HepG2 (cell line): ENCODE measurements around the gene NCBP3. TPM values are rescaled to one million over a fixed set of nuclear protein-coding genes. Genes with fewer than 3 reads are reported as not detected.
A peak's percentile ranks its signal among the peaks of the same experiment; 100 is the strongest.

ENCODE experiments used
- CBFB ChIP-seq: sonication (generic); formaldehyde crosslinking; IDR thresholded peaks from 2 replicates; pipeline ENCODE4 v1.4.0; 2020; ENCODE audit warnings: missing genetic modification reagents
- EEA1 ChIP-seq: sonication (generic); formaldehyde crosslinking; IDR thresholded peaks from 2 replicates; pipeline ENCODE4 v1.5.1; 2020; ENCODE audit warnings: mild to moderate bottlenecking, missing genetic modification reagents, borderline replicate concordance
- ELF4 ChIP-seq: sonication (generic); formaldehyde crosslinking; IDR thresholded peaks from 2 replicates; pipeline ENCODE4 v1.5.0; 2020; ENCODE audit warnings: missing genetic modification reagents, mild to moderate bottlenecking, moderate library complexity, borderline replicate concordance
- GABPB1 ChIP-seq: IDR thresholded peaks from 2 replicates; pipeline ENCODE4 v1.6.1; 2016; ENCODE audit warnings: mild to moderate bottlenecking, missing genetic modification reagents, moderate library complexity, missing compliant biosample characterization
- KDM2A ChIP-seq: sonication (generic); formaldehyde crosslinking; IDR thresholded peaks from 2 replicates; pipeline ENCODE4 v1.4.0; 2020; ENCODE audit warnings: low read depth, missing genetic modification reagents, borderline replicate concordance
- MAF1 ChIP-seq: sonication (generic); formaldehyde crosslinking; IDR thresholded peaks from 2 replicates; pipeline ENCODE4 v1.5.0; 2020; ENCODE audit warnings: missing genetic modification reagents, borderline replicate concordance
- MIER2 ChIP-seq: IDR thresholded peaks from 2 replicates; pipeline ENCODE4 v1.6.1; 2016; ENCODE audit warnings: missing biosample characterization, missing genetic modification reagents
- SALL2 ChIP-seq: sonication (generic); formaldehyde crosslinking; IDR thresholded peaks from 2 replicates; pipeline ENCODE4 v1.8.1; 2023; ENCODE audit warnings: mild to moderate bottlenecking, missing genetic modification reagents, inconsistent platforms
- SPEN ChIP-seq: sonication (generic); formaldehyde crosslinking; IDR thresholded peaks from 2 replicates; pipeline ENCODE4 v1.5.1; 2020; ENCODE audit warnings: low read depth, mild to moderate bottlenecking, missing genetic modification reagents
- TBX2 ChIP-seq: sonication (generic); formaldehyde crosslinking; IDR thresholded peaks from 2 replicates; pipeline ENCODE4 v1.5.0; 2020; ENCODE audit warnings: missing genetic modification reagents, mild to moderate bottlenecking, borderline replicate concordance
- TEAD3 ChIP-seq: optimal IDR thresholded peaks from 2 replicates; pipeline ENCODE3; 2016; ENCODE audit warnings: borderline replicate concordance
- ZNF12 ChIP-seq: sonication (generic); formaldehyde crosslinking; IDR thresholded peaks from 2 replicates; pipeline ENCODE4 v1.5.0; 2020; ENCODE audit warnings: missing genetic modification reagents
- ZNF296 ChIP-seq: sonication (generic); formaldehyde crosslinking; conservative IDR thresholded peaks from 2 replicates; pipeline ENCODE4 v1.5.0; 2020; ENCODE audit warnings: mild to moderate bottlenecking, missing genetic modification reagents
- ZNF768 ChIP-seq: sonication (generic); formaldehyde crosslinking; IDR thresholded peaks from 2 replicates; pipeline ENCODE4 v1.4.0; 2020; ENCODE audit warnings: missing genetic modification reagents
- polyA plus RNA-seq, 8 experiments: library from polyadenylated mRNA; depleted of rRNA in 3 of 8; stranded (reverse) in 7 of 8; unstranded in 1 of 8; fragments of >200 nt; fragmentation: Illumina TruSeq in 4 of 8; extraction: Trizol in 4 of 8; gene quantifications; 2 replicates each; pipeline versions ENCODE4 v1.2.1 to v1.2.3, GENCODE V29; 2011 to 2016; ENCODE audit warnings: low read depth in 4 of 8, missing spikeins in 1 of 8, mixed read lengths in 1 of 8; ENCODE audit not compliant: insufficient read depth in 1 of 8
- total RNA-seq, 5 experiments: library from RNA; depleted of rRNA; stranded (reverse); fragments of >200 nt; fragmentation: Illumina TruSeq; extraction: Trizol; gene quantifications; 2 replicates each; pipeline ENCODE4 v1.2.3, GENCODE V29; 2016; ENCODE audit warnings: low read depth in 1 of 5

The NCBP3 gene
- total and polyA plus RNA-seq, 2 of the 13 experiments (the other 11 are each of a cell fraction or from before 2014, with no cell fraction given) = 19.5 to 24.8 TPM

- peak; percentile 30; the same call in 1 of the 2 replicates for TF ChIP-seq ZNF768 (CRISPR knock-in tag)
- no peak for TF ChIP-seq ZNF12 (CRISPR knock-in tag)
- TF ChIP-seq ZNF296 = peak; percentile 46; the same call in 1 of the 2 replicates
- TF ChIP-seq TEAD3 (CRISPR knock-in tag) = peak; percentile 9
- TF ChIP-seq SPEN = 0 out of 2 replicates have a peak, but pooled peaks have one; percentile 35
- TF ChIP-seq GABPB1 (CRISPR knock-in tag) = 0 out of 2 replicates have a peak, but pooled peaks have one; percentile 22
- TF ChIP-seq MIER2 (CRISPR knock-in tag) = no peak
- peak; percentile 32; the same call in 1 of the 2 replicates for TF ChIP-seq KDM2A
- TF ChIP-seq CBFB (CRISPR knock-in tag) = no peak
- TF ChIP-seq MAF1 (CRISPR knock-in tag) = no peak
- no peak for TF ChIP-seq ELF4 (CRISPR knock-in tag)
- 0 out of 2 replicates have a peak, but pooled peaks have one; percentile 29 for TF ChIP-seq SALL2 (CRISPR knock-in tag)
- TF ChIP-seq TBX2 (CRISPR knock-in tag) = peak; percentile 11; the same call in 1 of the 2 replicates
- 0 out of 2 replicates have a peak, but pooled peaks have one; percentile 20 for TF ChIP-seq EEA1 (CRISPR knock-in tag)
Measured at GRCh38 chr17:3800362-3801271, 45.4 kb downstream of the NCBP3 start, which contains the start of gene ITGAE (continued).
